ENCODE results near the gene GRHL3.

Gene GRHL3

DNA sequence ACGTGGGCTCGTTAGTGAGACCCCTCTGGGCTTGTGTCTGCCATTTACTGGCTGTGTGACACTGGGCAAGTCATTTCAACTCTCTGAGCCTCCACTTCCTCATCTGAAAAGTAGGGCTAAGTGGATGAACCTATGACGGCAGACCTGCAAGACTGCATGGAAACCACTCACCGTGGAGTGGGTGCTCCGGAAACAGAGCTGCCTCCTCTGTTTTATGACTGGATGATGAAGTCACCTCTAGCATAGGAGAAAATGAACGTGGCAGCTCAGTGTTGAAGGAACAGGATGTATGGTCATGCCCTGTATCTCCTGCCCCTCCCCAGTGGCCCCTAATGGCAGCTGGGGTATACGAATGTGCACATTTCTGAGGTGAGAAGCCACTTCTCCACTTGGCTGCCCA lies 53.9 kb downstream of the GRHL3 start:
- DNase-seq (ENCODE audit: low spot score): peak; percentile 51

DNA sequence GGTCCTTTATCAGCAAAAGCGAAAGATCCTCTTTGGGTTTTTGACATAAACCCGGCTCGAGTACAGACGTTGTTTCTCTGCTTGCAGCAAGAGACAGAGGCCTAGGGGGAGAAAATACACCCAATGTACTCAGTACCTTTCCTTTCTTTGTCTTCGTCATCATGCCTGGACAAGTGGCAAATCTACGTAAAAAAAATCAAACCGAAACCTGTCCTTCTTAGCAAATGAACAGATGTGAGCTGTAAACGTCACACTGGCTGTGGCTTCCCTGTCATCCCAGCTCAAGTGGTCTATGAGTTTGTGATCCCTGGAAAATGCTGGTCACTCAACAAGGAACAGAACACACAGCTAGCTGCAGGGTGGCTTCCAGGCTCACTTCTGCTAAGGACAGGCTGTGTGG lies 54.6 kb downstream of the GRHL3 start:
- DNase-seq (ENCODE audit: low spot score): no peak

DNA sequence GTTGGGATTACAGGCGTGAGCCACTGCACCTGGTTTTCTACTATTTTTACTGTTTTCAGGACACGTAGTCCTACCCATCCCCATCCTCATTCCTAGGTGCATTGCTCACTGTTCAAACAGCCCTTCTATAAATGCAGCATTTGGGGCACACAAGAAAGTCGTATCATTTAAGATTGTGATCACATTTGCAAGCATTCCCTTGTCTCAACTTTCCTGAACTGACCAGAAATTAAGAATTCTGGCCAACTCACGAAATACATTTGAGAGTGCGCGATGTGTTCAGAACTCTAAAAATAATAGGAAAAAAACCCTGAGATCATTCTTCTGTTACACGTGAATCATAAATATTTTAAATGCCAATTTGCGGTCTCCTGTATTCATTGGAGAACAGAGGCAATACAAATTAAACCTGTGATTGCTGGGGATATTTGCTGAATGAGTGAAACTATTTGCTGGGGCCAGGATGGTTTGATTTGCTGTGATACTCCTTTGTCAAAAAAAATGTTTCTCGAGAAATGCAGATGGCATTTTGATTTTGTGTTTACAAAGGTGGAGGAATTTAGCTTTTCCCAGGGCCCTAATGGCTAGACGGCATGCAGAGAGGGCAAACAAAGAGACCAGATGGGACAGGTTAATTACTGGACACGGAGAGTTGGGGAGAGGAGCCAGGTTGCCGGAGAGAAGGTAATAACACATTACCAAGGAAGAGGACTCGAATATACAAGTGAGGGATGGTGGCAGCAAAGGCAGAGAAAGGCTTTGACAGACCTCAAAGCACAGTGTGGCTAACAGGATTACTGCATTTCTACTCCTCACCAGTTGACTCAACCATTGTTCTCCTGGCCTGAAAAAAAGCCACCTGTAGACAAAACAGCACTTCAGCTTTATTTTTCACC lies 56.0 kb downstream of the GRHL3 start:
- DNase-seq (ENCODE audit: low spot score): no peak

DNA sequence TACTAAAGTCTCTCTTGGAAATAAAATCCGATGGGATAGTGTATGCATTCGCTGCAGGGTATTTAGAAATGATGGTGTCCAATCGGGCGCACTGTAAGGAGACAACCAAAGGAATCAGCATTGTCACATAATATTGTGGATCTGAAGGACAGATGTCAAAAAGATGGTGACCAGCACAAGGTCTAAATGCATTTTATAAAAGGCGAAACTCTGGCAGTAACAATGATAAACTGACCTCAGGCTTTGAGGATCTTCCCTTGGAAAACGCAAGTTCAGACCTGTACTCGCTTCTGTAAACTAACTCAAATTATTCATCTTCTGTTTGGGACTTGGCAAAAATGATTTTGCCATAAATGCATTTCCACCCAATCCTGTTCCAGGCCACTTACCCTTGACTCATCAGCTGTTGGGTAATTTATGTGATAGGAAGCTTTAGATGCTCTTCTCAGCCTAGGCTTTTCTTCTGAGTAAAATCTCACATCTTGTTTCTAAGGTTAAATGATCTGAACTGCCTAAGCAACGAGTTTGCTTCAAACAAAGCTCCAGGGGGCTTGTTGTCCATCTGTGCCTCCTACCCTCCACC lies 60.7 kb downstream of the GRHL3 start:
- no peak for DNase-seq (ENCODE audit: low spot score)

DNA sequence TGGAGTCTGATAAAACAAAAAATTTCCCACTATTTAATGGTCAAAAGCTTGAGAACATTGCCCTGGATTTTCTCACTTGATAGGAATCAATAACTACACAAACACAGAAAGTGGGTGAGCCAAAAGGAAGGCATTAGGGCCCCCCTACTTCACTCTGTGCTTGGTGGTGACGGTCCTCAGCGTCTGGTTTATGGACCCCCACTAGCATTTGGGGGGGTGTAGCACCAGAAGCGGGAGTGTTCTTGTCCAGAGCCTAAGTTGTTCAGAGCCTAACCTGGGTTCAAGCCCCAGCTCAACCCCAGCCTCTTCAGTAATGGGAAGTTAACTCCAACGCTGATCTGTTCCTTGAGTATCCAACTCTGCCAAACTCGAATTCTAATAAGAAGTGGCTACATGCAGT lies 61.4 kb downstream of the GRHL3 start:
- DNase-seq (ENCODE audit: low spot score): no peak

DNA sequence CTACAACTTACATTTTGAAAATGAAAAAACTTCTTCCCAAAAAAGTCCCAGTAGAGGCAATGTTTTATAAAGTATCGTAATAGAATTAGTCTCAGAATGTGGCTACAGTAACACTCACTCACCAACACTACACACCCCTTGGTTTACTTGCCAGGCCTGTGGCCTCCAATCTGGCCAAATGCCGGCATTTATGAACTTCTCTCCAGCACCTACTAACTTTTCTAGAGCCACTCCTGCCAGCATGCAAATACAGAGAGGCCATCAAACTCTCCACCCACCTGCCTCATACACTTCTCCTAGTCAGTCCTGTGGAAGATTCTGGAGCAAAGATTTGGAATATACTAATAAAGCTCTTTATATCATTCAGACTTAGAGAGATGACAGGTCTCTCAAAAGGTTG lies 62.1 kb downstream of the GRHL3 start:
- DNase-seq (ENCODE audit: low spot score): no peak

DNA sequence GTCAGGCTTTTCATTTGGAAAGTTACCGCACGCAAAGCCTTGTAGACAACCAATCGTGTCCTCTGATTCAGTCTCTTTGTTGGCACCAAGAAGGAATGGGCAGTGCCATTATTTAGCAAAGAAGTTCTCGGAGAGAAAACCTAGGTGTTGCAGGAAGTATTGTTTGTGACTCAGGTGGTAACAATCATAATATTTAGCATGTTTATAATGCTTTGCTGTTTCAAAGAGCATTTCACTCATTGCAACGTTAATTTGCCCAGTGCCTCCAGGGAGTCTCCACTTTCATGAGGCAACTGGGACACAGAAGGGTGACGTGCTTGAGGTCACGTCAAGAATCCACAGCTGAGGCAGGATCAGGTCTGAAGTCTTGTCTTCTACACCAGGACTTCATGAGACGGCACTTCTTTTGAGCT lies 63.0 kb downstream of the GRHL3 start:
- DNase-seq (ENCODE audit: low spot score): no peak

DNA sequence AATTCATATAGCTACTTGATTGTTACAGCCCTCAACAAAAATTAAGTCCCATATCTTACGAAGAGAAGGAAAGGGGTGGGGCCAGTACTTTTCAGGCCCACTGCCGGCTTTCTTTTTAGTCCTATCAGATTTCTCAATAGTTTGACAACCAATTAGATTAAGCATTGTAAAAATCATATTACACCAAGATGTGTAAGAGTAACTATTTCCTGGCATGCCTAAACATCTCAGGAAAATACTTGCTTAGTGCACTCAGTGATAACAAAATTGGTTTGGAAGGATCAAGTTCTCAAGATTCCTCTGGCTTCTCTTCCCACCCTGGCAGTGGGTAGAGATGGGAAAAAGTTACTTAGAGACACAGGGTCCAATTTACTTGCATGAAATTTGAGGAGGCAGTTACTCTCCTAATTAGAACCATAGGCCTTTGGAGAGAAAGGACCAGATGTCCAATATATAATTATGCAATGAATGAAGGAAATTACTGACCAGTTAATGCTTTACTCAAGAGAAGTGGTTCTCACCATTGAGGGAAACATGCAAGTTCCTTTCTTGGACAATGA lies 64.3 kb downstream of the GRHL3 start:
- DNase-seq (ENCODE audit: low spot score): no peak

DNA sequence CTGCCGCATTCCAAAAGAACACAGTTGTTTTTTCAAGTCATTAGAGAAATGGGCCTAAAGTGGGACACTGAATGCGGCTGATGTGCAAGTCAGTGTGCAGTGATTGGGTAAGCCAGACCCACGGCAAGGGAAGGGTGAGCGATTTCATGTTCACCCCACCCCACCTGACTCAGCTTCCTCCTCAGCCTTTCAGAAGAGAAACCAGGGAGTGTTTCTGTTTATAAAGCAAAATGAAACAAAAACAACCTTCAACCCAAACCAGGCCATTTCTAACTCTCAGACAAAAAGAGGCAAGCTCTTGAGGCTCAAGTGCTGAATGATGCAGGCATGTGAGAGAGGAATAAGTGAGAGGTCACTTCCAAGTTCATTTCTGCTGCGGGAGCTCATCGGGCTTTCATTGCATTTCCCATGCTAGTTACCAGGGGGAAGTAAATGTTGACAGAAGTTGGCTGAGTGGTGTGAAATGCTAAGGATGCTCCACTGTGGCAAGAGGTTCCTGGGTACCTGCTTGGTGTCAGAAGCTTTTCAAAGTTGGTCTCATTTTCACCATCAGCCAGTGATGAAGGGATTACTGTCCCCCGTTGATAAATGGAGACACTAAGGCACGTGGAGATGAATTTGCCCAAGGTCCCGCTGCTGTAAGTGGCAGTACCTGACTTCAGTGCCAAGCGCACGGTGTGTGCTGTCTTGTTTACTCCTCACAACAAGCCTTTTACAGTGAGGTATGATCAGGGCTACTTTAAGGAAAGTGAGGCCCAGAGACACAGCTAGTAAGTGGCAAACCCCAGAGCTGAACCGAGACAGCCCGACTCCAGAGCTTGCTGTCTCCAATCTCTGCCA lies 65.3 kb downstream of the GRHL3 start:
- DNase-seq (ENCODE audit: low spot score): no peak

DNA sequence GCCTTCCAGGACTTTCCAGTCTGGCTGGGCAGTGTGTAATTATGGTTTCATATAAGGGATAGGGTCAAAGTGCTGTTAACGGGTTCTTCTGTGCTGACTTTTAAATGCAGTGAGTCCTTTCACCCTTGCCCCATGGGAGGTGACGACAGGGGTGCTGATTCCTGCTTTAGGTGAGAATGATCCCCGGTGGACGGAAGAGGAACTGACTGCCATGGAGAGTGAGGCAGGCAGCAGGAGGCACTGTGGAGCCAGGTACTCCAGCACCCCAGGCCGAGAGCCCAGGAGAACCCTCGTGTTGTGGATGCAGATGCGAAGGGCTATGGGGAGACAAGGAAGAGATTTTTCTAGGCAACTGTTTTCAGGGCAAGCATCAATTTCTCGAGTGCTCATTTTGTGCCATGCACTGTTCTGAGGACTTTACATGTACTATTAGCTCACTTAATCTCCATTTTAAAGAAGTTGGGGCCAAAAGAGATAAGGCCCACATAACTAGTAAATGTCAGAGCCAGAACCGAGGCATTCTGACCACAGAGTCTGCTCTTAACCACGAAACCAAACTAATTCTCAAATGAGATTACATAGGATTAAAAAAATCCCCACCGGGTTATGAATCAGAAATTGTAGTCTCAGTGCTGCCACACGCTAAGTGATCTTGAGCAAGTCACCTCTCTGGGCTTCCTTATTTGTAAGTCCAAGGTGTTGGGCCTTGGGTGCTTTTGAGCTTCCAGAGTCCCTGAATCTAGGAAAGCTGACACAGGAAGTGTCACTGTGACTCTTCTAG lies 66.2 kb downstream of the GRHL3 start:
- DNase-seq (ENCODE audit: low spot score): peak; percentile 34

DNA sequence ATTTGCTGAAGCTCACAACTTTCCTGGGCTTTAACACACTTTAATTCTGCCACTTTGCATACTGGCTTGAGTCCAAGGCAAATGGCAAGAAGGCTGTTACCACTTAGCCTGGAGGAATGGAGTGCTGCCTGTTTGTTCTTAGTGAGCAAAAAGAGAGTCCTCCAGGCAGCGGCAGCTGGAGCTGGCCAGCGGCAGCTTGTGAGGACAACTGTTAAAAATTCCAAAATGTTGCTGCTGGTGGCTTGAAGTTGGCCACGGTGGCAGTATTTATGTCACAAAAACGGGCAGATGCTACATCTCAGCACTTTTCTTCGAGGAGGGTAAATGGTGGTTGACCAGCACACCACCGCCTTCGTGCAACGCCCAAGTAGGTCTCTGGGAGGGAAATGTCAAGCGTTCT lies 67.1 kb downstream of the GRHL3 start:
- peak; percentile 21 for DNase-seq (ENCODE audit: low spot score)

DNA sequence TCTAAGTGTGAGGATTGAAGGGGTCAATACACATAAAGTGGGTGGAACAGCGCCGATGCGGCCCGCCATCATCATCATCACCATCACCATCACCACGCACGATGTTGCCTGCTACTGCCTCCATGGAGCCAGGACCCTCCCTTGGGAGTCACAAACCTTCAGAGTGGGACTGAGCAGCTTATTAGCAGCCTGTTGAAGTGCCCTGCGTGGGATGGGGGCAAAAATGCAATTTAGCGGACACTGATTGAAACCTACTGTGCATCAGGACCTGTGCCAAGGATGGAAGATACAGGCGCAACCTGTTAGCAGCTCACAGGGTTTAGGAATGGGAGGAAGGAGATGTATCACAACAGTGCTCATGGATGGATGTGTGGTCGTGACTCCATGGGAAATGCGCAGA lies 67.8 kb downstream of the GRHL3 start:
- no peak for DNase-seq (ENCODE audit: low spot score)

DNA sequence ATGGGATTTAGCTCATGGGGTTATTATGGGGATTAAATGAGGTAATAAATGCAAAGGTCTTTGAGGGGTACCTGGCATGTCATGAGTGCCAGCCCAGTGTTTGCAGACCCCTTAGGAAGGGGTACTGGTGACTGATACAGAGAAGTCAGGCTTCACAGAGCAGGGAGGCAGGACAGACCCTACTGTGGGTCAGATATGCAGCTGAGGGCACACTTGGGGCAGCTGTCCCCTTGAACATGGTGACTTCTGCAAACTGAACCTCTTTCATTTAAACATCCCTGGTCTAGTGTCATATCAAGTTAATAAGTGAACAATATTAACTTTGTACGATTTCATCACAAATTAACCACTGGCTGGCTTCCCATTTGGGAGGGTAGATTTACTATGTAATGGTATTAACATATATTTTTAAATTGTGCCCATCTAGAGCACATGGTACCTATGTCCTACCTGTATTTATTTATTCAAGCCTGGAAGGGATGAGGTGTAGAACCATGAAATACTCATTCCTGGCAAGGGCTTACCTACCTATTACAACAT lies 68.5 kb downstream of the GRHL3 start:
- DNase-seq (ENCODE audit: low spot score): no peak

DNA sequence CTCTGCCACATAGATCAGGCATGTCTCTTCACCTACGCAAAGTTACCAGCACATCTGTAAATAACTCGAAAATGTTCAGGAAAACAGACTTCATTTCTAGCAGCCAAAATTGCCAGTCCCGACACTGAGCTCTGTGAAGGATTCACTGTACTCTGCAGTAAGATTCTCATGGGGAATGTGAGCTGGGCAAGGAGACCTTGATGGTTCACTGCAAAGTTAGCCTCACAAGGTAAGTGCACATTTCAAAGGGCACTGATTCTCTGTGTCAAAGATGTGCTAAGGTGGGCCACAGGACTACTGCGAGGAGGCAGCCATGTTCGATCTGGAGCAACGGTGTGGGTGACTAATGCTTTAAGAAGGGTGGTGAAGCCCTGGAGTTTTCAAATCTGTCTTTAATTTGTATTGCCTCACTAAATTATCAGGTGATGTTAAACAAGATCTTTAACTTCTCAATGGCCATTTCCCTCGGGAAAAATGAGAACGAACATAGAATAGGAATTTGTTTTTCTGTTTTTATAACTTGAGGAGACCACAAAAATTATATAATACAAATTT lies 69.3 kb downstream of the GRHL3 start:
- DNase-seq (ENCODE audit: low spot score): no peak

DNA sequence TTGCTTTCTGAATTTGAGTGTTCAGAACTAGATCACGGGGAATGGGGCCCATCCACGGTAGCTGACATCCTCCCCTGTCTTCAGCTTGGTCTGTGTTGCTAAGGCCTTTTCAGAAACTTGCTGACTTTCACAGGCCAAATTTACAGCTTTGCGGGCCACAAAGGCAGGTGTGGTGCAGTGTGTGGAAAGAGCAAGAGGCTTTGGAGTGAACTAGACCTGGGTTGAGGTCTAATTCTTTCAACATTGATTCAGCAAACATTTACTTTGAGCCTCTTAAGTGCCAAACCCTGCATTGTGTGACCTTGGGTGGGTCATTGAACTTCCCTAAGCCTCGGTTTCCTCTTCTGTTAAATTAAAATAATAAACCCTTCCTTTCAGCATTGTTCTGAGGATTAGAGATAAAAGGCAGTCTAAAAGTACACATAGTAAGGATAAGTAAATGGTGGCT lies 70.1 kb downstream of the GRHL3 start:
- no peak for DNase-seq (ENCODE audit: low spot score)

DNA sequence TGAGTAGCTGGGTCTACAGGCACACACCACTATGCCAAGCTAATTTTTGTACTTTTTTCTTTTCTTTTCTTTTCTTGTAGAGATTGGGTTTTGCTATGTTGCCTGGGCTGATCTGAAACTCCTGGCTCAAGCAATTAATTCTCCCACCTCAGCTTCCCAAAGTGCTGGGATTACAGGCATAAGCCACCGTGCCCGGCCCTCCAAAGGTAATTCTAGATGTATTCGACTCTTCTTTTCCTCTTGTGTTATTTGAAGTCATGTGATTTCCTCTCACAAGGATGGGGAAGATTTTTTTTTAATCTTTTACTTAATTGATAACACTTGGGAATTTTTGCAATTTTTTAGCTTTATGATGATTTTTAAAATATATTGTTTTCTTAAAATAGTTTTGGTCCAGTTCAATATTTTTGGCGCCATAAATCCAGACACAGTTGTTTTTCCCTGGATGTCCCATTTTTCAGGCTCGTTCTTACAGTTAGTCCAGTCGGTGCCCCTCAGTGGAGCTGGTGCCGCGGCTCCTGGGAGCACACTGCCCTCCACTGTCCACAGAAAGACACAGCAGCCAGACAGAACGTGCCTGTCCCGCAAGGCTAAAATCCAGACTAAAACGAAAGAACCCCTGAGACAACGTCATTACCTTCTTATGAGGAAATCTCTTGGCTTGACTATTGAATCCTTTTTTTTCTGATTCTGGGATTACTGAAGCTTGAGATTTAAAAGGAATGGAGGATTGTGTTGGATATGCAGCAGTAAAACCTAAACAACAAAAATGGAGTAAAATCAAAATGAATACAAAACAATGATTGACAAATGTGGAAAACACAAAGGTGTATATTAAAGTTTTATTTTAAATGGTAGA lies 72.0 kb downstream of the GRHL3 start:
- DNase-seq (ENCODE audit: low spot score): peak; percentile 86

DNA sequence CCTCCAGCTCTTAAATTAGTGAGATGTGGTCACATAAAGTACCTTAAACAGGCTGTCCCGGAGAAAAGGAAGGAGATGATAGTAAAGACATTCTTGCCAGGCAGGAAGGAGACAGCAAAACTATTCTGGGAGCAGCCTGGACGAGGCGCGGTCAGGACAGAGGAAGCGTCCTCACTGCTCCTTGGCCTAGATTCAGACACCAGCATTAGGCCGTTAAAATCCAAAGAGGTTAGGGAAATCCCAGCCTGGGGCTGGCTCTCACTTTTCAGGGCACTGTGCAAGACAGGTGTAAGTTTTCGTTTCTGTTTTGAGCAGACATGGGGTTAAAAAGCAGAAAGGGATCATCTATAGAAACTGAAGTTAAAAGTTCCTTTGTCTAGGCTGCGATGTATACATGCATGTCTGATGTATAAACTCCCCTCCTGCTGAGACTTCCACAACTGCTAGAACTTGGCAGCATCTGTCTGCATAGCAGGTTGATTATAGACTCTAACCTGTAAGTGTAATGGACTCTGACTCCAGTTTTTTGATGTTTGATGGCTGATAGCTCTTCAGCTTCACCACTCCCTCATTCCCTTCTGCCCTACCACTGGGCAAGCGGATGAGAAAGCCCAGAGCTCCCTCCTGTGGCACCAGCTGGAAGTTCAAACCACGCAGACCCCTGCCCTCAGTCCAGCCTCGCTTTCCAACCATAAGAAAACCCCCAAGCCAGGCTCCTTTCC lies 72.9 kb downstream of the GRHL3 start:
- peak; percentile 87 for DNase-seq (ENCODE audit: low spot score)

DNA sequence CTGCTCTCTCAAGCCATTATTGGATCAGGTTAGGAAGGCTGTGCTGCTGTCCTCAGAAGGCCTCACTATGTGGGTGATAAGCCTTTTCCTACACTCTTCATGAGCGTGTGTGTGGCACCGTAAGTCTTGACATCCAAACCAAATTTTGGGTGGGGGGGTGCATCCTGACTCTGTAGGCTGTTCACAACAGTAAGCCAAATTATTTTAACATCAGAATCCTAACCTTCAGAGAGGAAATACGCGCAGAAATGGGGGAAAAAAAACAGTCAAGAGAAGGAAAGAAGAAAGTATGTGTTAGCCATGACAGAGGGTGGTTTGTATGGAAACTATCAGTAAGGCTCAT lies 73.4 kb downstream of the GRHL3 start:
- DNase-seq (ENCODE audit: low spot score): no peak

DNA sequence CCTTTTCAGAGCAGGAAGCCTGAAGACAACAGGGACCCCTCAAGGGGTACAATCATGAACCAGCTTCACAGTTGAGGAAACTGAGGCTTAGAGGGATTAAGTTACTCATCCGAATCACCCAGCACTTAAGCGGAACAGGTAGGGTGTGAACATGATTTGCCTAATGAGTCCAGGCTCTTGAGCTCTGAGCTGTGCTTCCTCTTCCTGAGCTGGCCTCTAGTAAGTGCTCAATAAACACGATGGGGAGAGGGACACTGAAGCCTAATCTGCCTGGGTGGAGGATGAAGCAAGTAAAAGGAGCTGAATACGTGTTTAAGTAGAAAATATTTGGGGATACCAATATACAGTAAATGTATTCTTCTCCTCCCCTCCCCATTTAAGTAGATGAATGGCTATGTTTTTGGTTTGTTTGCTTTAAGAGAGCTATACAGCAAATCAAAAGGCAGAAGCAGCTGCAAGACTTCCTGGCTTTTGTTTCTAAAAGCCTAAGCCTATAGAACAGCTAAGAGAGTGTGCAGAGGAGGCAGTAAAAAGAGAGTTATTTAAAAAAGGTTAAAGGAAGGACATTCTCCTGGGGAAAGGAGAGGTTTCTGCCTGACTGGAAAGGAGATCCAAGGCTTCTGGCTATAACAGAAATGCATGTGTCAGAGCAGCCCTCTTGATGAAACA lies 74.0 kb downstream of the GRHL3 start:
- peak; percentile 66 for DNase-seq (ENCODE audit: low spot score)
